ENCODE results near the gene P2RY14.

- TF ChIP-seq CTCF (conservative IDR thresholded peaks at IDR 0.05), result no peak
- no peak for TF ChIP-seq ZFX (IDR thresholded peaks at IDR 0.05)
These were observed 38.1 kb upstream of the P2RY14 start, which contains the start of gene GPR87 for GRCh38 chr3:151316267-151316991.

All from C4-2B (cell line).